Glutamatergic neuron (in vitro differentiated cells): ENCODE results near the gene ALPK3. TPM values are rescaled to one million over a fixed set of nuclear protein-coding genes. Genes with fewer than 3 reads are reported as not detected.

Experiments
- DNase-seq: peaks from one replicate; pipeline ENCODE4 v3.0.0; 2022
- H3K27ac Mint-ChIP-seq: one replicate; pipeline ENCODE4 v1.8.0; 2020; ENCODE audit warnings: mild to moderate bottlenecking, mixed read lengths, inconsistent platforms; ENCODE audit not compliant: unreplicated experiment
- H3K27me3 Mint-ChIP-seq: one replicate; pipeline ENCODE4 v1.8.0; 2020; ENCODE audit warnings: mild to moderate bottlenecking, moderate library complexity, mixed read lengths, inconsistent platforms; ENCODE audit not compliant: unreplicated experiment
- H3K36me3 Mint-ChIP-seq: one replicate; pipeline ENCODE4 v1.8.0; 2020; ENCODE audit warnings: mild to moderate bottlenecking, mixed read lengths, inconsistent platforms; ENCODE audit not compliant: unreplicated experiment
- H3K4me1 Mint-ChIP-seq: one replicate; pipeline ENCODE4 v1.8.0; 2020; ENCODE audit warnings: mild to moderate bottlenecking, low read depth, mixed read lengths, inconsistent platforms; ENCODE audit not compliant: unreplicated experiment
- H3K4me3 Mint-ChIP-seq: one replicate; pipeline ENCODE4 v1.8.0; 2020; ENCODE audit warnings: mild to moderate bottlenecking, mixed read lengths, inconsistent platforms; ENCODE audit not compliant: unreplicated experiment
- H3K9me3 Mint-ChIP-seq: one replicate; pipeline ENCODE4 v1.8.0; 2020; ENCODE audit warnings: mild to moderate bottlenecking, moderate library complexity, mixed read lengths, inconsistent platforms; ENCODE audit not compliant: unreplicated experiment
- total RNA-seq: library from RNA; stranded (reverse); fragmentation: NEBNext Ultra II Directional; extraction: Animal tissue kit (Norgen Biotek cat#: 25700); gene quantifications from one replicate; pipeline ENCODE4 v1.2.1, GENCODE V29; 2021; ENCODE audit not compliant: unreplicated experiment
- TF ChIP-seq, protein P1 (sequence below): fragments of 200-600 bp; sonication (generic); IDR thresholded peaks from one replicate; pipeline ENCODE4 v1.5.0; 2021; ENCODE audit not compliant: partially characterized antibody, unreplicated experiment

Gene ALPK3
- total RNA-seq, 1 donor from 2014 or later, result 6.8 TPM

DNA sequence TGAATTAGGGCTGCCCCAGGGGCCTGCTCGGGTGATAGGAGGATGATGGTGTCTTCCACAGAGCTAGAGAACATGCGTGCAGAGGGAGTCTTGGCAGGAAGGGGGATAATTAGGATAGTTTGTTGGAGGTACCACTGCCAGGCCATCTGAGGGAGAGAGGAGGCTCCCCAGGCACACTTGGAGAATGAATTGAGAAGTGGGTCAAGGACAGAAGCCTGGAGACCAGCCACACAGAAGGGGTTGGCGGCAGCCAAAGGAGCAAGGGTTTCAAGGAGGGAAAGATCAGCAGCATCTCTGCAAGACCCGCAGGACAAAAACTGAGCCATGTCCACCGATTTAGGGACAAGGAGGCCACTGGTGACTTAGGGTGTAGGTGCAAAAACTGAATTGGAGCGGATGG, 74.2 kb downstream of the ALPK3 start:
- H3K36me3 Mint-ChIP-seq, result no peaks in the 10 kb centered on the region
- H3K27me3 Mint-ChIP-seq, result peaks cover 5% of the 10 kb centered on the region
- TF ChIP-seq, protein P1, sequence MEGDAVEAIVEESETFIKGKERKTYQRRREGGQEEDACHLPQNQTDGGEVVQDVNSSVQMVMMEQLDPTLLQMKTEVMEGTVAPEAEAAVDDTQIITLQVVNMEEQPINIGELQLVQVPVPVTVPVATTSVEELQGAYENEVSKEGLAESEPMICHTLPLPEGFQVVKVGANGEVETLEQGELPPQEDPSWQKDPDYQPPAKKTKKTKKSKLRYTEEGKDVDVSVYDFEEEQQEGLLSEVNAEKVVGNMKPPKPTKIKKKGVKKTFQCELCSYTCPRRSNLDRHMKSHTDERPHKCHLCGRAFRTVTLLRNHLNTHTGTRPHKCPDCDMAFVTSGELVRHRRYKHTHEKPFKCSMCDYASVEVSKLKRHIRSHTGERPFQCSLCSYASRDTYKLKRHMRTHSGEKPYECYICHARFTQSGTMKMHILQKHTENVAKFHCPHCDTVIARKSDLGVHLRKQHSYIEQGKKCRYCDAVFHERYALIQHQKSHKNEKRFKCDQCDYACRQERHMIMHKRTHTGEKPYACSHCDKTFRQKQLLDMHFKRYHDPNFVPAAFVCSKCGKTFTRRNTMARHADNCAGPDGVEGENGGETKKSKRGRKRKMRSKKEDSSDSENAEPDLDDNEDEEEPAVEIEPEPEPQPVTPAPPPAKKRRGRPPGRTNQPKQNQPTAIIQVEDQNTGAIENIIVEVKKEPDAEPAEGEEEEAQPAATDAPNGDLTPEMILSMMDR, result no peak
- H3K4me3 Mint-ChIP-seq, result no peak overlapping the region
- H3K4me1 Mint-ChIP-seq, result peaks cover 15% of the 10 kb centered on the region
- DNase-seq, result no peak
- peaks cover 5% of the 10 kb centered on the region for H3K9me3 Mint-ChIP-seq
- no peak overlapping the region for H3K27ac Mint-ChIP-seq

- H3K36me3 Mint-ChIP-seq, result no peaks in the 10 kb centered on the region
Observed at GRCh38 chr15:84892786-84893307, 75.7 kb downstream of the ALPK3 start.

DNA sequence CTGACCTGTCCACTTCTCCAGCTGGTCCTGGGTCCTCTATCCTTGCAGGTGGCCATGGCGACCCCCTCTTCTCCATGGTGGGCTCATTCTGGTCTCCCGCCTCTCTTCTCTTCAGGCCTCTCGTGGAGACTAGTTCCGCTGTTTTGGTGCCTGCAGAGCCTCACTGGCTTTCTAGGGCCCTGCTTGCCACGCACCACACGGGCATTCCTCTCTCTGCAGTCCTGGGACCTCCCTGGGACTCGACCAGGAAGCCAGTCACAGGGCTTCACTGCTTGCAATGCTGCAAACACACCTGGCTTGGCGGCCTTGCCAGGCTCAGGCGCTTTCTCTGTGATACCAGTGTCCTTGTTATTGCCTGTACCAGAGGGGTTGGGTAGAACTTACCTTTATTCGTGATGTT, 76.5 kb downstream of the ALPK3 start:
- DNase-seq, result no peak
- Mint-ChIP-seq H3K27me3 (peaks cover 2% of the 10 kb centered on the region), H3K9me3 (peaks cover 5% of the 10 kb centered on the region), H3K36me3 (no peaks in the 10 kb centered on the region), H3K4me1 (peaks cover 11% of the 10 kb centered on the region), H3K4me3 (no peak overlapping the region), H3K27ac (no peak overlapping the region)
- TF ChIP-seq, protein P1, result no peak

More at GRCh38 chr15:84892786-84893307, 75.7 kb downstream of the ALPK3 start:
- no peak overlapping the region for H3K4me3 Mint-ChIP-seq
- no peak overlapping the region for H3K27ac Mint-ChIP-seq
- H3K9me3 Mint-ChIP-seq, result peaks cover 5% of the 10 kb centered on the region
- DNase-seq, result no peak
- H3K27me3 Mint-ChIP-seq, result peaks cover 3% of the 10 kb centered on the region
- TF ChIP-seq, protein P1, result no peak
- peaks cover 13% of the 10 kb centered on the region for H3K4me1 Mint-ChIP-seq

DNA sequence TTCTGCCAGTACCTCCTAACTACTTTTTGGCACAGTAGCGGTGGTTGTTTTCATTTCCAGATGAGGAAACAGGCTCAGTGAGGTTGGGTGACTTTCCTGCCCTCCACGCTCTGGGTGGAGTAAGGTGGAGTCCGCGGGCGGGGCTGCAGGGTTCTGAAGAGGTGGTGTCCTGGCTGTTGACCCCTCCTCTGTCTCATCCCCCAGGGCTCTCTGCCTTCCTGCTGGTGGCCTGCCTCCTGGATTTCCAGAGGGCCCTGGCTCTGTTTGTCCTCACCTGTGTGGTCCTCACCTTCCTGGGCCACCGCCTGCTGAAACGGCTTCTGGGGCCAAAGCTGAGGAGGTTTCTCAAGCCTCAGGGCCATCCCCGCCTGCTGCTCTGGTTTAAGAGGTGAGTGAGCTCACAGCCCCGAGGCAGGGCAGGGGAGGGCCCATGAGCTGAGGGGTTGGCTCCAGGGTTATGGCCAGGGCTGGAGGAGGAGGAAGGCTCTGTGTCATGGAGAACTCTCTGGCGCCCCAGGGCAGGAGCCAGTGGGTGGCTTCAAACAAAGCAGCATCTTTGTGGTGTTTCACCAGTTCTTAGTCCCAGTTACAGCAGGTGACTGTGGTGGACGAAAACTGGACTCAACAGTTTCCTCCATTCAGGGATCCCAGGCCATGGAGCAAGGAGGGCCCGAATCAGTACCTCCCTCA, 77.7 kb downstream of the ALPK3 start:
- H3K9me3 Mint-ChIP-seq, result peaks cover 1% of the 10 kb centered on the region
- no peak for DNase-seq
- H3K4me1 Mint-ChIP-seq, result peaks cover 9% of the 10 kb centered on the region
- H3K27ac Mint-ChIP-seq, result no peak overlapping the region
- H3K27me3 Mint-ChIP-seq, result peaks cover 2% of the 10 kb centered on the region
- H3K4me3 Mint-ChIP-seq, result no peak overlapping the region
- H3K36me3 Mint-ChIP-seq, result no peaks in the 10 kb centered on the region
- TF ChIP-seq, protein P1, result no peak

GRCh38 chr15:84898761-84899160, 81.6 kb downstream of the ALPK3 start:
- no peaks in the 10 kb centered on the region for H3K27me3 Mint-ChIP-seq
- H3K27ac Mint-ChIP-seq, result no peak overlapping the region
- H3K4me1 Mint-ChIP-seq, result no peaks in the 10 kb centered on the region
- TF ChIP-seq, protein P1, result no peak
- no peaks in the 10 kb centered on the region for H3K9me3 Mint-ChIP-seq
- no peak for DNase-seq
- no peaks in the 10 kb centered on the region for H3K36me3 Mint-ChIP-seq
- H3K4me3 Mint-ChIP-seq, result no peak overlapping the region
